Nephron (organoid): ENCODE results near the gene KCNG3.
A peak's percentile ranks its signal among the peaks of the same experiment; 100 is the strongest.

ENCODE experiments used
- H3K27ac Mint-ChIP-seq, 3 experiments: 2 replicates each; pipeline ENCODE4 v1.8.0; 2020; ENCODE audit warnings: mixed read lengths in 3 of 3, mild to moderate bottlenecking in 2 of 3, moderate library complexity in 1 of 3
- H3K27me3 Mint-ChIP-seq: 2 replicates; pipeline ENCODE4 v1.8.0; 2021; ENCODE audit warnings: low read depth, mild to moderate bottlenecking, moderate library complexity, mixed read lengths
- H3K36me3 Mint-ChIP-seq: 2 replicates; pipeline ENCODE4 v1.8.0; 2020; ENCODE audit warnings: low read depth, mixed read lengths
- H3K4me1 Mint-ChIP-seq: 2 replicates; pipeline ENCODE4 v1.8.0; 2020; ENCODE audit warnings: mixed read lengths
- H3K4me3 Mint-ChIP-seq, 3 experiments: 2 replicates each; pipeline ENCODE4 v1.8.0; 2020; ENCODE audit warnings: mild to moderate bottlenecking in 3 of 3, mixed read lengths in 3 of 3, moderate library complexity in 2 of 3
- H3K9me3 Mint-ChIP-seq: 2 replicates; pipeline ENCODE4 v1.8.0; 2020; ENCODE audit warnings: mixed read lengths
- CTCF ChIP-seq, 3 experiments: fragments of 200-600 bp; sonication (generic); IDR thresholded peaks; one replicate each; pipeline ENCODE4 v1.5.0; 2021; ENCODE audit warnings: antibody characterized with exemption in 3 of 3; ENCODE audit not compliant: unreplicated experiment in 3 of 3

Gene KCNG3

DNA sequence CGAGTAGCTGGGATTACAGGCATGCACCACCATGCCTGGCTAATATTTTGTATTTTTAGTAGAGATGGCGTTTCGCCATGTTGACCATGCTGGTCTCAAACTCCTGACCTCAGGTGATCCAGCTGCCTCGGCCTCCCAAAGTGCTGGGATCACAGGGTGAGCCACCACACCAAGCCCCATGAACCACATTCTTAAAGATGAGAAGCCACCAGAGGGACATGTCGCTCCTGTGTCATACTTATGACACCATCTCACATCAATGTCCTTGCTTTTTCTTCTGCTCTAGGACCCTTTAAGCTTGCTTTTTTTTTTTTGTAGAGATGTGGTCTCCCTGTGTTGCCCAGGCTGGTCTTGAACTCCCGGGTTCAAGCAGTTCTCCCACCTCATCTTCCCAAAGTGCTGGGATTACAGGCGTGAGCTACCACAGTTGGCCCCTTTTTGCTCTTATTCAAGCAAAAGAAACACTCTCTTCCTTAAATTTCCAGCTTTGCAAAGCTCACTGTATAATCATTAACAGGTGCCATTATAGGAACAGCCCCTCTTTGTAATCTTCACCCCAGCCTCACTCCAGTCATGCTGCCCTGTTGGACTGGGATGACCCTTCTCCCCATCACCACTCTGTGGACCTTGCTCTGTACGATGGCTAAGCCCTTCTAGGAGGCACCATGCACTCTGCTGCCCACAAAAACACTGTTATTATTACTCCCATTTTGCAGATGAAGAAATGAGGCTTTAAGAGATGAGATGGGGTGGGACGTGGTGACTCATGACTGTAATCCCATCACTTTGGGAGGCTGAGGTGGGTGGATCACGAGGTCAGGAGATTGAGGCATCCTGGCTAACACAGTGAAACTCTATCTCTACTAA lies 10.8 kb upstream of the KCNG3 start:
- H3K9me3 Mint-ChIP-seq: no peaks in the 10 kb centered on the region
- H3K4me3 Mint-ChIP-seq: no peak overlapping the region

DNA sequence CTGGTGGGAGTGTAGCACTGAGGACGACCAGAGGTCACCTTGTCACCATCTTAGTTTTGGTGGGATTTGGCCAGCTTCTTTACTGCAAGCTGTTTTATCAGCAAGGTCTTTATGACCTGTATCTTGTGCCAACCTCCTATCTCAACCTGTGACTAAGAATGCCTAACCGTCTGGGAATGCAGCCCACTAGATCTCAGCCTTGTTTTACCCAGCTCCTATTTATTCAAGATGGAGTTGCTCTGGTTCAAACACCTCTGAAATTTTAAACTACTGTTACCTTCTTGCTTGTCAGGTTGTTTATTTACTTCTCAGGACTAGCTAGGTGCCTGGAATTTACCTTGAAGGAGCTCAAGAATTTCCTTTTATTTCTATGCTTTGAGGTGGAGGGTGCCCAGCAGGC lies 9.5 kb upstream of the KCNG3 start:
- no peaks in the 10 kb centered on the region for H3K36me3 Mint-ChIP-seq
- H3K9me3 Mint-ChIP-seq: no peaks in the 10 kb centered on the region
- no peak overlapping the region for H3K27ac Mint-ChIP-seq
- no peaks in the 10 kb centered on the region for H3K27me3 Mint-ChIP-seq
- H3K4me3 Mint-ChIP-seq: no peak overlapping the region
- no peak for TF ChIP-seq CTCF (IDR thresholded peaks at IDR 0.05; ENCODE audit: unreplicated experiment in 3 of 3)
- H3K4me1 Mint-ChIP-seq: no peaks in the 10 kb centered on the region

More for the DNA sequence above, 10.8 kb upstream of the KCNG3 start:
- no peak for TF ChIP-seq CTCF (IDR thresholded peaks at IDR 0.05; ENCODE audit: unreplicated experiment in 3 of 3)
- Mint-ChIP-seq H3K4me1 (no peaks in the 10 kb centered on the region), H3K27me3 (no peaks in the 10 kb centered on the region), H3K27ac (no peak overlapping the region), H3K36me3 (no peaks in the 10 kb centered on the region)

DNA sequence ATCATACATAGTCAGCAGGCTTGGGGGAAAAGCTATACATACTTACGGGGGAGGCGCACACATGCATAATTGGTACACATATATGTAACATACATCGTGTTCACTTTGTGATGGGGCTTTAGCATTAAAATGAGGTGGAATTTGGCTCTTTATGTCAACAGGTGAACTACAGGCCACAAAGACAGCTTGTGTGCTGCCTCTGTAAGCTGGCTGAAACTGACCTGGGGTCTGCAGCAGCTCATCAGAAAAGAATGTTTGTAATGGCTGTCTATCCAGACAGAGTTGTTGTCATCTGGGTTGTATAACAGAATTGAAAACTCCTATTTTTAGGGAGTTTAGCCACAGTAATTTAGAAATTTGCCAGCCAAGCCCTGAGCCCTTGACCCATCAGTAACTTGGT lies 4.7 kb upstream of the KCNG3 start:
- Mint-ChIP-seq H3K4me1 (no peaks in the 10 kb centered on the region), H3K9me3 (no peaks in the 10 kb centered on the region), H3K27me3 (peaks cover 26% of the 10 kb centered on the region), H3K36me3 (no peaks in the 10 kb centered on the region), H3K4me3 (no peak overlapping the region), H3K27ac (no peak overlapping the region)
- no peak for TF ChIP-seq CTCF (IDR thresholded peaks at IDR 0.05; ENCODE audit: unreplicated experiment in 3 of 3)

DNA sequence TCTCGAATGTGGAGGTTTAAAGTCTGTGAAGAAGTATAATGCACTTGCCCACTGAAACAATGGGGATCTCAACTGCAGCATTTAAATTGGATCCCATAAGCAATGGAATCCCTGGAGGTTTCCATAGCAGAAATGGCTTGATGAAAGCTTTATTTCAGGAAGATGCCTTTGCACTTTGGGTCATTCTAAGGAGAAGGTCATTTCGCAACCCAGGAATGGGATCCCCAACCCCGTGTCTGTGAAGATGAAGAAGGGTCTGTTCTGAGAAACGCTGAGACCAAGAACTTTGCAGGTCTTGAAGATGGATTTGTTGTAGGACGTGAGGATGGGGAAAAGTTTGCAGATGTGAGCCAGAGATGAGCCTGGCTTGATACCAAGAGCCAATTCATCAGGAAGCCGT lies 1.8 kb upstream of the KCNG3 start:
- Mint-ChIP-seq H3K27ac (no peak overlapping the region), H3K27me3 (peaks cover 52% of the 10 kb centered on the region)
- TF ChIP-seq CTCF (IDR thresholded peaks at IDR 0.05; ENCODE audit: unreplicated experiment in 3 of 3): no peak

GRCh38 chr2:42495234-42495581 lies 1.4 kb upstream of the KCNG3 start:
- no peak for TF ChIP-seq CTCF (IDR thresholded peaks at IDR 0.05; ENCODE audit: unreplicated experiment in 3 of 3)
- H3K4me1 Mint-ChIP-seq: peaks cover 5% of the 10 kb centered on the region
- peak overlapping the region; percentile 86 to 93 (median 87) for H3K4me3 Mint-ChIP-seq
- no peaks in the 10 kb centered on the region for H3K9me3 Mint-ChIP-seq
- H3K27ac Mint-ChIP-seq: peak overlapping the region in 1 of 3 experiments; percentile 43
- peaks cover 56% of the 10 kb centered on the region for H3K27me3 Mint-ChIP-seq
- no peaks in the 10 kb centered on the region for H3K36me3 Mint-ChIP-seq

More for the DNA sequence above, 1.8 kb upstream of the KCNG3 start:
- Mint-ChIP-seq H3K36me3 (no peaks in the 10 kb centered on the region), H3K4me1 (peaks cover 5% of the 10 kb centered on the region), H3K4me3 (no peak overlapping the region), H3K9me3 (no peaks in the 10 kb centered on the region)
